ENCODE results near the gene ZFYVE9.
"Not testable (repeated sequence)": the region's sequence is repeated elsewhere in the genome, so short reads cannot be mapped to it uniquely, and the experiment has no call there.

The ZFYVE9 gene

DNA sequence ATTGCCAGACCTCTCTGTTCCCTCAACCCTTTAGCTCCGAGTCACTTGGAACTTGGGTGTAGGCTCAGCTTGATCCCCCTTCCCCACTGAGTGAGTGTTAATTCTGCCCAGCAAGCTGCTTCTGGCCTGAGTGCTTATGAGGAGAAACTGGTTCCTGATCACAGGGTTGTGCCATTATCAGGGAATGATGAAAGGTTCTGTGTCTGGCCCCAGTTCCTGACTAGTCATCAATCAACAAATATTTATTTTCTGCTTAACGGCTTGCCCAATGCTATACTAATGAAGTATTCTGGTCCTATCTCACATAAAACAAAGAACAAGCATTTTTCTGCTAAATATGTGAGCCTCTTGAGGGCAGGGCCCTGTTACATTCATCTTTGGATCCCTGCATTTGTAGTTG lies 203.4 kb downstream of the ZFYVE9 start:
- no peak for DNase-seq

GRCh38 chr1:52346653-52347052 lies 204.8 kb downstream of the ZFYVE9 start:
- no peak for DNase-seq

GRCh38 chr1:52348704-52349300 lies 206.9 kb downstream of the ZFYVE9 start:
- peak; percentile 10 for DNase-seq

DNA sequence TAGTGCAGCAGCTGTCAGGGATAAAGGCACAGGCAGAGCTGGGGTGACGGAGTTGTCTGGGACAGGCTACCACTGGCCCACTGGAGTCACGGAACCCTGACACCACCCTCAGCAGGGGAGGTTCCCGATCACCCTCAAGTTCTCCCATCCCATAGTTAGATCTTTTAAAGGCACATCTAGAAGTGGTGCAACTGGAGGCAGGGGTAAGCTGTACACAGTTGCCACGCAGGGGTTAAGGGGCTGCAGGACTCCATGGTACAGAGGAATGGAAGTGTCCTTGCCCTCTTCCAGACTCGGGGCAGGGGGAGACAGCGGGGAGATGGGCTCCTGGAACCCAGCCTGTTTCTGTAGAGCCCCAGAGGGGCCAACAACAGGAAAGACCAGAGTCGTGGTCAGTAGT lies 210.8 kb downstream of the ZFYVE9 start:
- no peak for DNase-seq

GRCh38 chr1:52355436-52355835 lies 213.5 kb downstream of the ZFYVE9 start:
- DNase-seq = no peak

- no peak for DNase-seq
These were observed 214.1 kb downstream of the ZFYVE9 start for GRCh38 chr1:52355847-52356505.

GRCh38 chr1:52356818-52357355 lies 215.0 kb downstream of the ZFYVE9 start:
- DNase-seq = no peak

DNA sequence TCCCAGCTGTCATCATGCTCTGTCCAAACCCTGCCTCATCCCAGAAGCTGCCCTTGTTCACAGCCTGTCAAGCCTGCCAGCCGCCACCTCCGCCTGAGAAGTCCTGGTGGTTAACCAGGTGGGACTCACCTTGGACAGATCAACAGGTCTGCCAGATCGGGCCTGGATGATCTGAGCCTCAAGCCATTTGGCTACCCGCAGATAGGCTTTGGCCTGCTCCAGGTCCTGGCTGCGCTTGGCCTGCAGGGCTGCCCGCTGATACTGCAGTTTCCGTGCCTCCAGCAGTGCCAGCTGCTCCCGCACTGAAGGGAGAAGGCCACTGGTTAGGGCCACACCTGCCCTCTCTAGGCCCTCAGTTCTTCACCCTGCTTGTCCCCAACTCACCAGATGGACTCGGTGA lies 215.5 kb downstream of the ZFYVE9 start:
- DNase-seq = no peak

DNA sequence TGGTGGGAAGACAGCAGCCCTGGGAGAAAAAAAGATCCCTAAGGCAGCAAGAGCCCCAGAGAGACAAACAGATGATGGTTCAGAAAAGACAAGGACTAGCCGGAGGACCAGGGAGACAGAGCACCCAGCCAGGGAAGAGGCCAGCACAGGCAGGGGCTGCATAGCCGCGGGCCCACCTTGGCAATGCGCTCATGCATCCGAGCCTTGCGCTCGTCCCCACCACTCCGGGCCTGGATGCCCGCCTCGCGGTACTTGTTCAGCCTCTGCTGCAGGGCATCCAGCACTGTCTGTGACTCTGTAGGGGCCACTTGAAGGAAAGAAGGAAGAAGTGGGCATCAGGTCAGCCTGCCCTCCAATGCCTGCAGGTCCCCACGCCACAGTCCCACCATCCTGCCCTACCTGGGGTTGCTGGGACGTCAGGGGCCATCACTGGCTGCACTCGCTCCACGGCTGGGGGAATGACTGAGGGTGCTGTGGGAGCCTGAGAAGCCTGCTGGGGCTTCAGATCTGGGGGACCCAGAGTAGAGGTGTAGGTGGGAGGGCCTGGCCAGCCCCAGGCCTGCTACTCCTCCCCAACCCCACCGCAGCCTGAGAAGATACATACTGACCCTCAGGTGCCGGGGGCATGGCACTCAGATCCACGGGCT lies 217.1 kb downstream of the ZFYVE9 start:
- no peak for DNase-seq

GRCh38 chr1:52359676-52360594 lies 218.0 kb downstream of the ZFYVE9 start:
- no peak for DNase-seq

DNA sequence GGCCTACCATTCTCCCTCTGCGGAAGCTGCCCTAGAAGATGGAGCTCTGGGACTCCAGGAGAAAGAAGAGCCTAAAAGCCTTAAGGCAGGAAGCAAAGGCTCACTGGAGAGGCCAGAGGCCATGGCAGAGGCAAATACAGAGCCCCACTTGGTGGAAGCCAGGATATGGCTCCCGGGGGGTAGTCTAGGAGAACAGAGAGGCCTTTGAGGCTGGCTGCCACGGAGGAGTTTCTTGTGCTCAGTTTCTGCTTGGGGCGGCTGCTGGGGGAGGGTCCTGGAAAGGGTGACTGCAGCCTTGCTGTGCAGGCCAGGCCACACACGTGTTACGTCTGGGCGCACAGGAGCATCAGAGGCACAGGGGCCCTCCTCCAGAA lies 218.7 kb downstream of the ZFYVE9 start:
- no peak for DNase-seq

GRCh38 chr1:52364235-52364839 lies 222.4 kb downstream of the ZFYVE9 start:
- no peak for DNase-seq

GRCh38 chr1:52365071-52365745 lies 223.3 kb downstream of the ZFYVE9 start:
- DNase-seq = no peak

DNA sequence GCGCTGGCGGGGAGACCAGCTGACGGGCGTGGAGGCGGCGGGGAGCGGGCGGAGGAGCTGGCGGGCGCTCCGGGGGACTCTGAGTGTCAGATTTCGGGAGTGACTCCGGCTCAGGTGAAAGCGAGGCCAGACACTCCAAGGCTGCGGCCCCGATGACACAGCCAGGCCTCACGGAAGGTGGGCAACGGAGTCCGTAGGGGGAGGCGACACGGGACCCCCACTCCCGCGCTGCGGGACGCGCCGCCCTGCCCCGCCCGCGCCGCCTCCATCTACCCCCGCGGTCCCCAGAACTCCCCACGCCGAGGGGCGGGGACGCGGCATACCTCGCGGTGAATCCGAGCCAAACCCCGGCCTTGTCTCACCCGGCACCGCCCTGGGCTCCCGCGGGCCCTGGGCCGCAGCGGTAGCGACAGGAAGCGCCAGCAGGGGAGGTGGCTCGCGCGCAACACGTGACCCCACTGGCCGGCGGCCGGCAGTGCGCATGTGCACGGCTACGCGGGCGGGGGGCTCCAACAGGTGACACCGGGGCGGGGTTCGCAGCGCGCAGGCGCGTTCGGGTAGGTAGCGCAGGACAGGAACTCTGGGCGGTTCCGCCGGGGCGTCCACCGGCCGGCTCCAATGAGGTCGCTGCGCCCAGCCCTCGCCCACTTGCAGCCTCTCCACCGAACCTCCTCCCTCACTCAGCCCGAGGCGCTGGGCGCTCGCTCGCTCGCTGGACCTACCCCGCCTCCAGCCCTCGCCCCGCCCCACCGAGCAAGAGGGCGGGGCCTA lies 224.0 kb downstream of the ZFYVE9 start, which contains the start of gene CC2D1B:
CC2D1B (minus strand) TSS at position 460 of the 771 bp plus-strand sequence. CDS start 1,585 bp downstream, outside the sequence.
- DNase-seq = peak; percentile 99

DNA sequence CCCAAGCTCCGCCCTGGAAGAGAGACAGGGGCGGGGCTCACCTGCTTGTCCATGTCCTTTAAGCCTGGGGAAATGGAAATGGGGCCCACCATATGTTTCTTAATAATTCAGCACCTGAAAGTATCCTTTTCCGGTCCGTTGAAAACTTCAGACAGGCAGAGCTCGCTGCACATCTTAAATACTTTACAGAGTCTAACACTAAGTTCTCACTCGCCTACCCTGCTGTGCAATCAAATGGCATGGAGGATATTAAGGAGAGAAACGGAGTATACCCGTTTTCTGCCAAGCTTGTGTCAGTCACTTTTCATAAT lies 224.6 kb downstream of the ZFYVE9 start:
- no peak for DNase-seq

- no peak for DNase-seq
These were observed 225.4 kb downstream of the ZFYVE9 start for GRCh38 chr1:52367272-52367671.

GRCh38 chr1:52368383-52369172 lies 226.7 kb downstream of the ZFYVE9 start:
- peak; percentile 84 for DNase-seq

GRCh38 chr1:52369851-52370250 lies 228.0 kb downstream of the ZFYVE9 start:
- DNase-seq = not testable (repeated sequence)

GRCh38 chr1:52385376-52385775 lies 243.5 kb downstream of the ZFYVE9 start:
- DNase-seq = no peak

DNA sequence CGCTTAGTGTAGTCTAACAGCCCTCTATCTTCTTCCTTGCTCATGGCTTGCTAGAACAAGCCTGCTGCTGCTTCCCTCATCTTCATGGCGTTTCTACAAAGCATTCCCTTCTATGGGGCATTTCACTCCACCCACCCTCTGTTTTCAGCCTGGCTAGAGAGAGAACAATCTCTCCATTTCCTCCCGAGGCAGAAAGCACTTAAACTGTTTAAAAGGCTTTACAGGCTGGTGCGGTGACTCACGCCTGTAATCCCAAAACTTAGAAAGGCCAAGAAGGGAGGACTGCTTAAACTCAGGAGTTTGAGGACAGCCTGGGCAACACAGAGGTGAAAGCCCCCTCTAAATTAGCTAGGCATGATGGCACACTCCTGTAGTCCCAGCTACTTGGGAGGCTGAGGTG lies 244.6 kb downstream of the ZFYVE9 start:
- DNase-seq = no peak

All from NCI-H345 (cell line).